Spleen (tissue), 11 donors: Measurements from ENCODE around the gene AJM1. TPM values are rescaled to one million over a fixed set of nuclear protein-coding genes. Genes with fewer than 3 reads are reported as not detected.
A peak's percentile ranks its signal among the peaks of the same experiment; 100 is the strongest.
"Not testable (repeated sequence)": the region's sequence is repeated elsewhere in the genome, so short reads cannot be mapped to it uniquely, and the experiment has no call there.

Source experiments
- DNase-seq: peaks from one replicate; pipeline ENCODE4 v3.0.0-alpha.2; 2020
- H3K27ac ChIP-seq, 8 donors: fragments of 200-600 bp; sonication (generic) in 7 of 8; 1 replicate in 4 of 8; 2 replicates in 4 of 8; pipeline versions ENCODE4 v1.5.0 to v1.8.0; 2016 to 2021; ENCODE audit warnings: inconsistent platforms in 4 of 8, mild to moderate bottlenecking in 4 of 8, moderate library complexity in 1 of 8
- H3K27me3 ChIP-seq, 7 donors: fragments of 200-600 bp; sonication (generic) in 6 of 7; replicated peaks in 1 of 7; 1 replicate in 4 of 7; 2 replicates in 3 of 7; pipeline versions ENCODE4 v1.5.0 to v1.8.0; 2016 to 2021; ENCODE audit warnings: inconsistent platforms in 3 of 7, mild to moderate bottlenecking in 1 of 7
- H3K36me3 ChIP-seq, 6 donors: fragments of 200-600 bp; sonication (generic) in 5 of 6; 1 replicate in 4 of 6; 2 replicates in 2 of 6; pipeline versions ENCODE4 v1.5.0 to v1.8.0; 2016 to 2021; ENCODE audit warnings: inconsistent platforms in 2 of 6
- H3K4me1 ChIP-seq, 6 donors: fragments of 200-600 bp; sonication (generic) in 5 of 6; 1 replicate in 3 of 6; 2 replicates in 3 of 6; pipeline versions ENCODE4 v1.5.0 to v1.8.0; 2016 to 2021; ENCODE audit warnings: inconsistent platforms in 3 of 6
- H3K4me3 ChIP-seq, 8 donors: fragments of 200-600 bp; sonication (generic) in 7 of 8; 1 replicate in 4 of 8; 2 replicates in 4 of 8; pipeline versions ENCODE4 v1.5.0 to v1.8.0; 2016 to 2021; ENCODE audit warnings: inconsistent platforms in 4 of 8, mild to moderate bottlenecking in 4 of 8, moderate library complexity in 2 of 8
- H3K9me3 ChIP-seq, 8 donors: fragments of 200-600 bp; sonication (generic) in 7 of 8; 1 replicate in 4 of 8; 2 replicates in 4 of 8; pipeline versions ENCODE4 v1.5.0 to v1.8.0; 2016 to 2021; ENCODE audit warnings: inconsistent platforms in 4 of 8
- CTCF ChIP-seq, 11 experiments: fragments of 200-600 bp in 7 of 11; fragments of 450-650 bp in 4 of 11; sonication (generic) in 4 of 11; IDR thresholded peaks in 8 of 11; conservative IDR thresholded peaks in 3 of 11; 1 replicate in 7 of 11; 2 replicates in 4 of 11; pipeline versions ENCODE4 v1.4.0 to v1.8.0; 2016 to 2021; ENCODE audit warnings: antibody characterized with exemption in 11 of 11, inconsistent platforms in 4 of 11, mild to moderate bottlenecking in 1 of 11
- POLR2A ChIP-seq, 3 donors: fragments of 450-650 bp; IDR thresholded peaks; one replicate each; pipeline ENCODE4 v1.5.1; 2017; ENCODE audit warnings: antibody characterized with exemption in 3 of 3, mild to moderate bottlenecking in 1 of 3
- POLR2AphosphoS5 ChIP-seq, 3 donors: sonication (generic); formaldehyde crosslinking; IDR thresholded peaks; one replicate each; pipeline ENCODE4 v1.5.1; 2017; ENCODE audit warnings: antibody characterized with exemption in 3 of 3
- WGBS, 5 donors: extraction: QIAGEN DNeasy Blood & Tissue Kit in 3 of 5; methylation state at CpG; one replicate each; pipeline versions ENCODE4 v1.1.5 to v1.1.7; 2013 to 2018; 5-methylcytosine and 5-hydroxymethylcytosine counted together
- intact Hi-C: fragments of 100-400 bp; cut with DNase I; formaldehyde crosslinking; loops from one replicate; pipeline ENCODE4 v1.15.0; 2023; ENCODE audit warnings: low total_unique reads
- polyA plus RNA-seq, 3 donors: library from polyadenylated mRNA; stranded (reverse); fragments of 200-250 nt; gene quantifications; one replicate each; pipeline ENCODE4 v1.2.1, GENCODE V29; 2013
- total RNA-seq, 7 donors: library from RNA; depleted of rRNA in 3 of 7; stranded (reverse); fragments of >200 nt in 3 of 7; fragmentation: NEBNext Ultra II Directional in 4 of 7; extraction: Animal tissue kit (Norgen Biotek cat#: 25700) in 4 of 7; gene quantifications; one replicate each; pipeline versions ENCODE4 v1.1.0 to v1.2.1, GENCODE V29; 2016 to 2021
- donor health status: healthy with polysubstance abuse.
- donor health status: DM: no; HTN: no; CAD: no; lungs with moderate emphysema.
- donor health status: DM: no; HTN: no; CAD: no.
- donor health status: Bipolar disorder and iron deficiency.
- donor health status: healthy.
- donor health status: DM: no; HTN: no; CAD: no.
- donor health status: DM: yes; HTN: yes; CAD: no.

The AJM1 gene
- total and polyA plus RNA-seq, 10 donors: 0.91 to 13.1 (median 4.9) TPM

GRCh38 chr9:136863623-136864273 lies 21.5 kb downstream of the AJM1 start:
- Histone ChIP-seq H3K36me3 (peaks cover 0 to 59% (median 40%) of the 10 kb centered on the region in 6 donors), H3K27ac (no peak overlapping the region), H3K9me3 (no peaks in the 10 kb centered on the region), H3K27me3 (no peaks in the 10 kb centered on the region), H3K4me1 (peaks cover 16 to 60% (median 29%) of the 10 kb centered on the region in 6 donors), H3K4me3 (no peak overlapping the region)
- WGBS, 5 donors: 94 to 96% (median 95%) methylated on average over 11 to 12 of the region's 12 CpGs
- intact Hi-C loops: no loop called here
- no peak for TF ChIP-seq POLR2A (IDR thresholded peaks at IDR 0.05)
- TF ChIP-seq POLR2AphosphoS5 (IDR thresholded peaks at IDR 0.05): no peak
- TF ChIP-seq CTCF (IDR thresholded peaks at IDR 0.05 in 8 of 11, conservative IDR thresholded peaks at IDR 0.05 in 3 of 11): no peak
- DNase-seq: no peak

GRCh38 chr9:136865041-136865767 lies 22.9 kb downstream of the AJM1 start:
- H3K4me1 ChIP-seq: peaks cover 16 to 47% (median 24%) of the 10 kb centered on the region in 6 donors
- no peak for DNase-seq
- 61 to 67% (median 62%) methylated on average over 11 of the region's 11 CpGs for WGBS, 5 donors
- H3K4me3 ChIP-seq: peak overlapping the region; percentile 71 to 89 (median 82)
- no peaks in the 10 kb centered on the region for H3K9me3 ChIP-seq
- TF ChIP-seq CTCF (IDR thresholded peaks at IDR 0.05 in 8 of 11, conservative IDR thresholded peaks at IDR 0.05 in 3 of 11) (no peak), POLR2AphosphoS5 (IDR thresholded peaks at IDR 0.05) (no peak), POLR2A (IDR thresholded peaks at IDR 0.05) (no peak)
- intact Hi-C loops: no loop called here
- H3K27ac ChIP-seq: peak overlapping the region in 4 of 8 donors; percentile 93 to 95 (median 94)
- H3K36me3 ChIP-seq: peaks cover 0 to 45% (median 38%) of the 10 kb centered on the region in 6 donors
- no peaks in the 10 kb centered on the region for H3K27me3 ChIP-seq

- DNase-seq: no peak
- TF ChIP-seq CTCF (IDR thresholded peaks at IDR 0.05 in 8 of 11, conservative IDR thresholded peaks at IDR 0.05 in 3 of 11): no peak
- no peak for TF ChIP-seq POLR2A (IDR thresholded peaks at IDR 0.05)
- Histone ChIP-seq H3K27ac (peak overlapping the region; percentile 81 to 95 (median 92)), H3K27me3 (no peaks in the 10 kb centered on the region), H3K36me3 (peaks cover 0 to 41% (median 34%) of the 10 kb centered on the region in 6 donors), H3K9me3 (no peaks in the 10 kb centered on the region), H3K4me3 (peak overlapping the region; percentile 71 to 89 (median 82)), H3K4me1 (peaks cover 16 to 47% (median 24%) of the 10 kb centered on the region in 6 donors)
- WGBS, 5 donors: 1% methylated on average over 15 to 20 of the region's 20 CpGs
- intact Hi-C loops: no loop called here
Measured at GRCh38 chr9:136865768-136866103, 23.5 kb downstream of the AJM1 start.

GRCh38 chr9:136866898-136867421 lies 24.7 kb downstream of the AJM1 start:
- peaks cover 16 to 47% (median 24%) of the 10 kb centered on the region in 6 donors for H3K4me1 ChIP-seq
- H3K9me3 ChIP-seq, intact Hi-C loops, H3K27me3 ChIP-seq, DNase-seq: not testable (repeated sequence)
- H3K27ac ChIP-seq: peak overlapping the region; percentile 81 to 95 (median 92)
- peak overlapping the region; percentile 35 to 89 (median 80) for H3K4me3 ChIP-seq
- 74 to 88% (median 82%) methylated on average over 29 of the region's 29 CpGs for WGBS, 5 donors
- peaks cover 0 to 29% (median 22%) of the 10 kb centered on the region in 6 donors for H3K36me3 ChIP-seq
